GM18858 (cell line): Measurements from ENCODE around the gene CTSL.

Experiments
- ATAC-seq: cut with Tn5 transposase; IDR thresholded peaks from one replicate; pipeline ENCODE4 v1.9.1; 2021; ENCODE audit not compliant: unreplicated experiment

CTSL gene

DNA sequence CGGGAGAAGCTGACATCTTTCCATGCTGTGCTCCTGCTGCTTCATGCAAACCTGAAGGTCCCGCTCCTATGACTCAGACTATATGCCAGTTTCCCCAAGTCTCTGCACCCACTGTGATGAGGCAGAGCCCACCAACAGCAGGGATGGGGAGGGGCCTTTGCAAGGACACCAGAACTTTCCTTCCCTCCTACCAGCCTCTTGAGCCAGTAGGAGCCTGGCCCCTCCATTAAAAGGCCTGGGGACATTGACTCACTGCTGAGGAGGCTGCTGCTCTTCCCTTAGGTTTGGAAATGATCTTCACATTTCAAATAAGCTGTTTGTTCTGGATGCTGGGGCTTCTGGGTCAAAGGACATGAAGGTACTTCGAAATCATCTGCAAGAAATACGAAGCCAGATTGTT lies 26.1 kb upstream of the CTSL start:
- ATAC-seq: no peak

GRCh38 chr9:87701491-87701890 lies 24.4 kb upstream of the CTSL start:
- ATAC-seq: no peak

- ATAC-seq: no peak
Observed at GRCh38 chr9:87701931-87702421, 23.9 kb upstream of the CTSL start.

GRCh38 chr9:87702921-87703320 lies 23.0 kb upstream of the CTSL start:
- no peak for ATAC-seq

GRCh38 chr9:87703636-87704276 lies 22.2 kb upstream of the CTSL start:
- ATAC-seq: no peak

DNA sequence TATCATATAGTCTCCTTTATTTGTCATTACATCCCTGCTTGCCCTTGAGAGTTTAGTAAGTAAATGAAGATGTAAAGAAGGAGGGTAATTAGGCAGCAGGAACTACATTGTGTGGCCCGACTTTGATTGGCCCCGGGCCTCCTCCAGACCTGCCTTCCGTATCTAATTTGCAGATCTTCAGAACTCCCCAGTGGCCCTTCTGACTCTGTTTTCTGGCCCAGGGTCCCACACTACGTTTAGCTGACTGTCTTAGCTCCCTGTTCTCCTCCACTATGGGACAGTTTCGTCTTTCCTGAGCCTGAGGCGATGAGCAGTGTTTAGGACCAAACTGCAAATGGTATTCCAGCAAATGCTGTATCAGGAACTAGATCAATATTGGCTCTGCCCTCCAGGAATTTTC lies 21.6 kb upstream of the CTSL start:
- ATAC-seq: no peak

DNA sequence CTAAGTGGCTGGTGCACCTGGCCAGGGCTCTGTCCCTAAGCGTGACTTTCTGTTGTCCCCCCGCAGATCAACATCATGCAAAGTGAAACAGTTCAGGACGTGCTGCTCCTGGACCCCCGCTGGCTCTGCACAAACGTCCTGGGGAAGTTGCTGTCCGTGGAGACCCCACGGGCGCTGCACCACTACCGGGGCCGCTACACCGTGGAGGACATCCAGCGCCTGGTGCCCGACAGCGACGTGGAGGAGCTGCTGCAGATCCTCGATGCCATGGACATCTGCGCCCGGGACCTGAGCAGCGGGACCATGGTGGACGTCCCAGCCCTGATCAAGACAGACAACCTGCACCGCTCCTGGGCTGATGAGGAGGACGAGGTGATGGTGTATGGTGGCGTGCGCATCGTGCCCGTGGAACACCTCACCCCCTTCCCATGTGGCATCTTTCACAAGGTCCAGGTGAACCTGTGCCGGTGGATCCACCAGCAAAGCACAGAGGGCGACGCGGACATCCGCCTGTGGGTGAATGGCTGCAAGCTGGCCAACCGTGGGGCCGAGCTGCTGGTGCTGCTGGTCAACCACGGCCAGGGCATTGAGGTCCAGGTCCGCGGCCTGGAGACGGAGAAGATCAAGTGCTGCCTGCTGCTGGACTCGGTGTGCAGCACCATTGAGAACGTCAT lies 19.7 kb upstream of the CTSL start:
- no peak for ATAC-seq

DNA sequence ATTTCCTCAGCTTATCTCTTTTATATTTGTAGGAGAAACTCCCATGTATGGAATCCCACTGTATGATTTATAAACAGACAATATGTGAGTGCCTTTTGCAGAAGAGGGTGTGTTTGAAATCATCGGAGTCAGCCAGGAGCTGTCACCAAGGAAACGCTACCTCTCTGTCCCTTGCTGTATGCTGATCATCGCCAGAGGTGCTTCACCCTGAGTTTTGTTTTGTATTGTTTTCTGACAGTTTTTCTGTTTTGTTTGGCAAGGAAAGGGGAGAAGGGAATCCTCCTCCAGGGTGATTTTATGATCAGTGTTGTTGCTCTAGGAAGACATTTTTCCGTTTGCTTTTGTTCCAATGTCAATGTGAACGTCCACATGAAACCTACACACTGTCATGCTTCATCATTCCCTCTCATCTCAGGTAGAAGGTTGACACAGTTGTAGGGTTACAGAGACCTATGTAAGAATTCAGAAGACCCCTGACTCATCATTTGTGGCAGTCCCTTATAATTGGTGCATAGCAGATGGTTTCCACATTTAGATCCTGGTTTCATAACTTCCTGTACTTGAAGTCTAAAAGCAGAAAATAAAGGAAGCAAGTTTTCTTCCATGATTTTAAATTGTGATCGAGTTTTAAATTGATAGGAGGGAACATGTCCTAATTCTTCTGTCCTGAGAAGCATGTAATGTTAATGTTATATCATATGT lies 18.0 kb upstream of the CTSL start:
- no peak for ATAC-seq

DNA sequence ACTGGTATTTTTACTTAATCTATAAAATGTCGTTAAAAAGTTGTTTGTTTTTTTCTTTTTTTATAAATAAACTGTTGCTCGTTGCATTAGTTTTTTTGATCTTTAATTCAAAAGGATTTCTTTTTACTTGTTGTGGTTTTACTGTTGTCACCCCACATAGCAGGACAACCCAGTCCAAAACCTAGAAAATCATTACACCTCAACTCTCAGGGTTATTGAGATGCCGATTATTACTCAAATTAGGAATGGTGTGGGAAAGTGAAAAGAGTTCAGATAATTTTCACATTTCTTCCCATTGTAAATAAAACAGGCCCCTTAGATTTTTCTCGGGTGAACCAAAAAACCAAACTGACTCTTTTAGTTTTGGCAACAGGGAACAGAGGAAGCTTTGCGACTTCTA lies 17.4 kb upstream of the CTSL start:
- ATAC-seq: no peak

DNA sequence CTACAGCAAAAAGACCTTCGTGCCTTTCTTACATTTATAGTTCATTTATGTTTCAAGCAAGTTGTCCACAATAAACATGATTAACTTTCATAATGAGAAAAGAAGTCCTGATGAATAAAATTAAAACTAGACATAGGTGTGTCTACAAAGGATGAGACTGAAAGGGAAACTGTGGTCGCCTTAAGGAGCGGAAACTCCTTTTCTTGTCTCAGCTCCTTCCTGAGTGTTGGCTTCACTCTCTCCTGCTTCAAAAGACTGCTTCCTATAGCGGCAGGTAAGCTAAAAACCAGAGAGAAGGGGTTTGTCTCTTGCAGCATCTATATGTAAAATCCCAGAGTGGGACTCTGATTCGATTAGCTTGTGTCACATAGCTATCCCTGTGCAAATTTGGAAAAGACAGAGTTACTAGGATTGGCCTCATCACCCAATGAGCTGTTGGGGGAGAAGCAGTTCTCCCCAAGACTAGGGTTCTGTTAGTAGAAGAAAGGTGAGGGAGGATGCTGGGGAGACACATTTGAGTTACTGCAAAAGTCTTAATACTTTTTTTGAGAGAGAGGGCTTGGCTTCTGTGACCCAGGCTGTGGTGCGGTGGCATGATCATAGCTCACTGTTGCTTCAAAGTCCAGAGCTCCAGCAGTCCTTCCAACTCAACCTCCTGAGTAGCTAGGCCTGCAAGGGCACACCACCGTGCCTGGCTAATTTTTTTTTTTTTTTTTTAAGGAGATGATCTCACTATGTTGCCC lies 16.8 kb upstream of the CTSL start:
- no peak for ATAC-seq

- ATAC-seq: no peak
Observed at GRCh38 chr9:87710443-87710842, 15.5 kb upstream of the CTSL start.

GRCh38 chr9:87711857-87712800 lies 13.8 kb upstream of the CTSL start:
- ATAC-seq: no peak

DNA sequence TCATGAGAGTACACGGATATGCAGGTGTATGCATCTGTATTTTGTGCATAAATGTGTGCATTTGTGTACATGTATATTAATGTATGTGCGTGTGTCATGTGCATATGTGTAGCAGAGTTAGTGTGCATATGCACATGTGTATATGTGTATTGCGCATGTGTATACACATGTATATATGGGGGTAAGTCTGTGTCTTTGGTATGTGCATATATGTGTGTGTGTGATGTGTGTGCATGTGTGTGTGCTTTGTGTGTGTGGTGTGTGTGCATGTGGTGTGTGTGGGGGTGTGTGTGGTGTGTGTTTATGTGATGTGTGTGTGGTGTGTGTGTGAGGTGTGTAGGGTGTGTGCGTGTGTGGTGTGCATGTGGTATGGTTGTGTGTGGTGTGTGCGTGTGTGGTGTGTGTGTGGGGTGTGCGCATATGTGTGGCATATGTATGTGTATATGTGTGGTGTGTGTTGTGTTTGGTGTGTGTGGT lies 13.1 kb upstream of the CTSL start:
- ATAC-seq: no peak

- no peak for ATAC-seq
Observed at GRCh38 chr9:87713278-87713987, 12.5 kb upstream of the CTSL start.

DNA sequence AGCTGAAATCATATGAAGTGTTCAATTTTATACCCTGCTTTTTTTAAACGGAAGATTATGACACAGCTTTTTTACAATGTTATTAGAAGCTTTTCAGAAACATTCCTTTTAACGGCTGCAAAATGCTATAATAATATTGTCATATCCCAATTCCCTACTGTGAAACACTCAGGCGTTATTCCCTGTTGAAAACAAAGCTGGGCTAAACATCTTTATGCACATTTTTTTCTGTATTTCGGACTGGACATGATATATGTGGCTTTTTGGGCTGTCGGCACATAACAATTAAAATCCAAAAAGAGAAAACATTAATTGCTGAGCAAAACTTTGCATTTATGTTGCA lies 12.0 kb upstream of the CTSL start:
- no peak for ATAC-seq

GRCh38 chr9:87714819-87715218 lies 11.1 kb upstream of the CTSL start:
- ATAC-seq: no peak

DNA sequence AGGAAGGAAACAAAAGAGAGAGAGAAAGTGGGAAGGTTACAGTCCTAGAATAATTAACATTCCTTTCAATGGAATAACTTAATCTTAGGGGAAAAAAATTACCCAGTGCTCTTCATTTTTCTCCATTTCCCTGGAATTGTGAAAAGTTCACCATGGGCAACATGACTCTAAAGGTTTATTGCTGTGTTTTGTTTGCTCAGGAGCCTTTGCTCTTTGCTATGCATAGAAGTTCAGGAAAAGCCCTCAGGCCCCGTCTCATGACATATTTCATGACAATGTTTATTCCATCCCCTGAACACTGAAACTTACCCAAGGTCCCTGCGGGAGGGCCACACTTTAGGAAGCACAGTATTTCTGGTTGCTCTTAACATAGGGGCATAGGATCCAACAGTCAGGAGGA lies 9.8 kb upstream of the CTSL start:
- ATAC-seq: no peak

- ATAC-seq: no peak
Observed at GRCh38 chr9:87717456-87717855, 8.5 kb upstream of the CTSL start.

GRCh38 chr9:87718231-87718630 lies 7.7 kb upstream of the CTSL start:
- ATAC-seq: no peak
